SU-DHL-6 (cell line): Measurements from ENCODE around the gene STRA6.

Experiments
- H2AFZ ChIP-seq: fragments of 200-600 bp; sonication (generic); 2 replicates; pipeline ENCODE4 v1.6.1; 2014; ENCODE audit warnings: low read depth, mild to moderate bottlenecking, moderate library complexity, mixed read lengths, antibody characterized with exemption, low read length; ENCODE audit not compliant: severe bottlenecking
- H3F3A ChIP-seq: fragments of 200-600 bp; shearing (Covaris generic); 2 replicates; pipeline ENCODE4 v1.6.0; 2016; ENCODE audit warnings: antibody characterized with exemption, mild to moderate bottlenecking; ENCODE audit not compliant: insufficient read depth
- H3K27ac ChIP-seq: fragments of 200-600 bp; sonication (generic); 2 replicates; pipeline ENCODE4 v1.5.1; 2016; ENCODE audit warnings: low read depth, mild to moderate bottlenecking, low read length, moderate library complexity, mixed read lengths
- H3K27me3 ChIP-seq: fragments of 200-600 bp; sonication (generic), shearing (Covaris generic); 2 replicates; pipeline ENCODE4 v1.6.0; 2014; ENCODE audit warnings: mild to moderate bottlenecking, low read length
- H3K36me3 ChIP-seq: fragments of 200-600 bp; sonication (generic); 2 replicates; pipeline ENCODE4 v1.6.1; 2014; ENCODE audit warnings: mild to moderate bottlenecking, low read length, mixed read lengths
- H3K4me2 ChIP-seq: fragments of 300-600, 200-600 bp; shearing (Covaris generic), sonication (generic); 2 replicates; pipeline ENCODE4 v1.6.0; 2014; ENCODE audit warnings: low read length, low read depth, mild to moderate bottlenecking; ENCODE audit not compliant: poor library complexity, severe bottlenecking
- H3K4me3 ChIP-seq: fragments of 200-600 bp; sonication (generic); 2 replicates; pipeline ENCODE4 v1.5.1; 2014; ENCODE audit warnings: antibody characterized with exemption, low read length, mild to moderate bottlenecking, mixed read lengths; ENCODE audit not compliant: insufficient read depth, poor library complexity, severe bottlenecking
- H3K79me2 ChIP-seq: fragments of 200-600 bp; sonication (generic); 2 replicates; pipeline ENCODE4 v1.6.1; 2014; ENCODE audit warnings: mild to moderate bottlenecking, low read length, moderate library complexity; ENCODE audit not compliant: insufficient read depth
- H3K9ac ChIP-seq: fragments of 200-600 bp; sonication (generic); 2 replicates; pipeline ENCODE4 v1.7.0; 2014; ENCODE audit warnings: mild to moderate bottlenecking, low read length
- H3K9me2 ChIP-seq: fragments of 200-600 bp; sonication (generic); replicated peaks from 2 replicates; pipeline ENCODE4 v1.6.1; 2014; ENCODE audit warnings: low read length; ENCODE audit not compliant: insufficient read depth
- H3K9me3 ChIP-seq: fragments of 200-600 bp; sonication (generic); 2 replicates; pipeline ENCODE4 v1.6.1; 2014; ENCODE audit warnings: low read length, mixed read lengths; ENCODE audit not compliant: insufficient read depth
- H4K20me1 ChIP-seq: fragments of 200-600 bp; sonication (generic); 2 replicates; pipeline ENCODE4 v1.6.1; 2014; ENCODE audit warnings: low read depth, mild to moderate bottlenecking, antibody characterized with exemption, low read length, moderate library complexity, mixed read lengths
- CTCF ChIP-seq: fragments of 200-600 bp; sonication (generic); IDR thresholded peaks from one replicate; pipeline ENCODE4 v1.5.1; 2017; ENCODE audit warnings: antibody characterized with exemption, mild to moderate bottlenecking, low read length, moderate library complexity; ENCODE audit not compliant: insufficient read depth, poor library complexity, severe bottlenecking
- EZH2phosphoT487 ChIP-seq: fragments of 200-600 bp; sonication (generic), shearing (Covaris generic); conservative IDR thresholded peaks from 2 replicates; pipeline ENCODE4 v1.6.1; 2018; ENCODE audit warnings: mild to moderate bottlenecking, antibody characterized with exemption, low read length, moderate library complexity, mixed read lengths

Gene STRA6

GRCh38 chr15:74208901-74209559 lies 6.4 kb upstream of the STRA6 start:
- H3K36me3 ChIP-seq, result no peaks in the 10 kb centered on the region
- no peaks in the 10 kb centered on the region for H3K9me2 ChIP-seq
- no peaks in the 10 kb centered on the region for H3F3A ChIP-seq
- H3K9me3 ChIP-seq, result no peaks in the 10 kb centered on the region
- H2AFZ ChIP-seq, result no peak overlapping the region
- H3K9ac ChIP-seq, result no peak overlapping the region
- no peak overlapping the region for H3K4me2 ChIP-seq
- H3K27me3 ChIP-seq, result no peaks in the 10 kb centered on the region; the same call in 1 of the 2 replicates
- no peaks in the 10 kb centered on the region for H3K79me2 ChIP-seq
- TF ChIP-seq EZH2phosphoT487 (no peak), CTCF (no peak)
- no peak overlapping the region for H3K4me3 ChIP-seq
- H3K27ac ChIP-seq, result no peak overlapping the region
- H4K20me1 ChIP-seq, result no peaks in the 10 kb centered on the region

- H3K9me2 ChIP-seq, result no peaks in the 10 kb centered on the region
- no peak overlapping the region for H3K9ac ChIP-seq
- H3K79me2 ChIP-seq, result no peaks in the 10 kb centered on the region
- TF ChIP-seq EZH2phosphoT487 (no peak), CTCF (no peak)
- no peak overlapping the region for H3K27ac ChIP-seq
- no peaks in the 10 kb centered on the region for H3K9me3 ChIP-seq
- no peaks in the 10 kb centered on the region for H4K20me1 ChIP-seq
- no peaks in the 10 kb centered on the region; the same call in 1 of the 2 replicates for H3K27me3 ChIP-seq
- no peaks in the 10 kb centered on the region for H3F3A ChIP-seq
- H2AFZ ChIP-seq, result no peak overlapping the region
- H3K4me2 ChIP-seq, result no peak overlapping the region
- no peak overlapping the region for H3K4me3 ChIP-seq
- H3K36me3 ChIP-seq, result no peaks in the 10 kb centered on the region
Measured at GRCh38 chr15:74208496-74208895, 5.9 kb upstream of the STRA6 start.

GRCh38 chr15:74207652-74208440 lies 5.3 kb upstream of the STRA6 start:
- no peaks in the 10 kb centered on the region for H3K79me2 ChIP-seq
- no peak overlapping the region for H3K4me2 ChIP-seq
- no peak for TF ChIP-seq CTCF
- TF ChIP-seq EZH2phosphoT487, result no peak
- no peak overlapping the region for H3K9ac ChIP-seq
- H3K27ac ChIP-seq, result no peak overlapping the region
- H3K9me3 ChIP-seq, result no peaks in the 10 kb centered on the region
- H3K36me3 ChIP-seq, result no peaks in the 10 kb centered on the region
- H3K27me3 ChIP-seq, result no peaks in the 10 kb centered on the region; the same call in 1 of the 2 replicates
- no peaks in the 10 kb centered on the region for H4K20me1 ChIP-seq
- no peaks in the 10 kb centered on the region for H3F3A ChIP-seq
- no peaks in the 10 kb centered on the region for H3K9me2 ChIP-seq
- H3K4me3 ChIP-seq, result no peak overlapping the region
- no peak overlapping the region for H2AFZ ChIP-seq
